ENCODE data around the gene CRIP1.

CRIP1 gene

DNA sequence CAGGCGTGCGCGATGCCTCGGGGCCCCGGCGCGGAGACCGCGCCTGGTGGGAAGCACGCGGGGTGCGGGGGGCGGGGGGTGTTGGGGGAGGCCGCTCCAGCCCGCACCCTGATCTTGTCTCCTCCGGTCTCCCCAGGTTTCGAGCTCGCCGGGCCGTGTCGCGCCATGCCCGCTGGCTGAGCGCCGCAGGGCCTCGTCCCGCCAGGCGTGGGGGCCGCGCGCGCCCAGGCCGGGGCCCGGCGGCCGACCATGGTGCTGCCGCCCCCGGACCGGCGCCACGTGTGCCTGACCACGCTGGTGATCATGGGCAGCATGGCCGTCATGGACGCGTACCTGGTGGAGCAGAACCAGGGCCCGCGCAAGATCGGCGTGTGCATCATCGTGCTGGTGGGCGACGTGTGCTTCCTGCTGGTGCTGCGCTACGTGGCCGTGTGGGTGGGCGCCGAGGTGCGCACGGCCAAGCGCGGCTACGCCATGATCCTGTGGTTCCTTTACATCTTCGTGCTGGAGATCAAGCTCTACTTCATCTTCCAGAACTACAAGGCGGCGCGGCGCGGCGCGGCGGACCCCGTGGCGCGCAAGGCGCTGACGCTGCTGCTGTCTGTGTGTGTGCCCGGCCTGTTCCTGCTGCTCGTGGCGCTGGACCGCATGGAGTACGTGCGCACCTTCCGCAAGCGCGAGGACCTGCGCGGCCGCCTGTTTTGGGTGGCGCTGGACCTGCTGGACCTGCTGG is 42.1 kb downstream of the CRIP1 start:
- ATAC-seq (replicated peaks) (peak; percentile 10 to 12), DNase-seq (no peak)
- H3K4me1 Mint-ChIP-seq = peaks cover 45 to 64% of the 10 kb centered on the region in 2 donors
- H3K4me3 Mint-ChIP-seq = peak overlapping the region; percentile 86 to 92
- H3K9me3 Mint-ChIP-seq = no peaks in the 10 kb centered on the region
- peak overlapping the region; percentile 92 for H3K27ac Mint-ChIP-seq
- peaks cover 3% of the 10 kb centered on the region in 2 donors for H3K36me3 Mint-ChIP-seq
- peaks cover 12 to 31% of the 10 kb centered on the region in 2 donors for H3K27me3 Mint-ChIP-seq

DNA sequence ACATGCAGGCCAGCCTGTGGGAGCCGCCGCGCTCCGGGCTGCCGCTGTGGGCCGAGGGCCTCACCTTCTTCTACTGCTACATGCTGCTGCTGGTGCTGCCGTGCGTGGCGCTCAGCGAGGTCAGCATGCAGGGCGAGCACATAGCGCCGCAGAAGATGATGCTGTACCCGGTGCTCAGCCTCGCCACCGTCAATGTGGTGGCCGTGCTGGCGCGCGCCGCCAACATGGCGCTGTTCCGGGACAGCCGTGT is 42.6 kb downstream of the CRIP1 start:
- H3K27me3 Mint-ChIP-seq = peaks cover 12 to 30% of the 10 kb centered on the region in 2 donors
- peak in 1 of 2 donors; percentile 12 for ATAC-seq (replicated peaks)
- peaks cover 3% of the 10 kb centered on the region in 2 donors for H3K36me3 Mint-ChIP-seq
- H3K27ac Mint-ChIP-seq = peak overlapping the region; percentile 92
- H3K4me1 Mint-ChIP-seq = peaks cover 45 to 64% of the 10 kb centered on the region in 2 donors
- no peaks in the 10 kb centered on the region for H3K9me3 Mint-ChIP-seq
- no peak for DNase-seq
- peak overlapping the region; percentile 81 to 85 for H3K4me3 Mint-ChIP-seq

GRCh38 chr14:105529569-105530284 is 43.0 kb downstream of the CRIP1 start:
- peaks cover 12 to 26% of the 10 kb centered on the region in 2 donors for H3K27me3 Mint-ChIP-seq
- peak in 1 of 2 donors; percentile 11 for ATAC-seq (replicated peaks)
- peak overlapping the region; percentile 92 for H3K27ac Mint-ChIP-seq
- H3K36me3 Mint-ChIP-seq = peaks cover 3% of the 10 kb centered on the region in 2 donors
- no peak for DNase-seq
- peak overlapping the region; percentile 81 to 85 for H3K4me3 Mint-ChIP-seq
- H3K4me1 Mint-ChIP-seq = peaks cover 45 to 64% of the 10 kb centered on the region in 2 donors
- H3K9me3 Mint-ChIP-seq = no peaks in the 10 kb centered on the region

GRCh38 chr14:105530285-105531087 is 43.8 kb downstream of the CRIP1 start:
- no peak for DNase-seq
- Mint-ChIP-seq H3K4me3 (peak overlapping the region; percentile 70 to 85), H3K36me3 (peaks cover 3% of the 10 kb centered on the region in 2 donors), H3K27me3 (peaks cover 11 to 24% of the 10 kb centered on the region in 2 donors), H3K4me1 (peaks cover 45 to 63% of the 10 kb centered on the region in 2 donors), H3K9me3 (no peaks in the 10 kb centered on the region), H3K27ac (peak overlapping the region; percentile 89)
- ATAC-seq (replicated peaks) = peak in 1 of 2 donors; percentile 9

DNA sequence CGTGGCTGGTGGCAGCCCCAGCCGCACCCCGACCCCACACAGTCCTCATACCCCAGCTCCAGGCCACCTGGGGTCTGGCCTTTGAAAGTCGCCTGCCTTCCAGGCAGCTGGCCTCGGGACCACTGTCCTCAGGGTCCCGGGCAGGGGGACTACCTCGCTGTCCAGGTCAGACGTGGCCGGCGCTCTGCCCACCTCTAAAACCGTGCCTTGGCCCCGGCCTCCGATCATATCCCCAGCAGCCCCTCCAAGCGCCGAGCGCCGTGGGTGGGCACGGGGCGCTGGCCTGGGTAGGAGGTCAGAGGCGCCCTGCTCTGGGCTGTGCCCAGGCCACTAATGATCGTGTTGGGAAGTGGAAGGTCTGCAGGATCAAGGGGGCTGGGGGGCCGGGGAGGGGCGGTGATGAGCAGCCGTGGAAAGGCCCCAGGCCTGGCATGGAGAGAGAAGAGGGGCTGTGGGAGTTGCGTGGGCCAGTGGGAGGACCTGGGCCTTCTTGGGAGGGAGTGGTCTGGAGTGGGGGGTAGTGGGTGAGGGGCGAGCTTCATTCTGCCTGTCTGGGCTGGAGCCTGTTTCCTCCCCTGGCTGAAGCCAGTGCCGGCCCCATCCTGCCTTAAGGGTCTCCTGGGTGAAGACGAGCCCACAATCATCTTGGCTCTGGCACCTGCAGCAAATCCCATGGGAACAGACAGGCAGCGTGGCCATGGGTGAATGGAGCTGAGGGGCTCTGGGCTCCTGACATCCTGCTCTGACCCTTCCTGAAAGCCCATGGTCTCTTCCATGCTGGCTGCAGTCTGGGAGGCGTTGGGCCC is 44.6 kb downstream of the CRIP1 start:
- no peak for DNase-seq
- ATAC-seq (replicated peaks) = no peak
- H3K9me3 Mint-ChIP-seq = no peaks in the 10 kb centered on the region
- peak overlapping the region; percentile 30 to 55 for H3K4me3 Mint-ChIP-seq
- H3K27ac Mint-ChIP-seq = no peak overlapping the region
- H3K36me3 Mint-ChIP-seq = peaks cover 3% of the 10 kb centered on the region in 2 donors
- peaks cover 43 to 58% of the 10 kb centered on the region in 2 donors for H3K4me1 Mint-ChIP-seq
- H3K27me3 Mint-ChIP-seq = peaks cover 8 to 18% of the 10 kb centered on the region in 2 donors

DNA sequence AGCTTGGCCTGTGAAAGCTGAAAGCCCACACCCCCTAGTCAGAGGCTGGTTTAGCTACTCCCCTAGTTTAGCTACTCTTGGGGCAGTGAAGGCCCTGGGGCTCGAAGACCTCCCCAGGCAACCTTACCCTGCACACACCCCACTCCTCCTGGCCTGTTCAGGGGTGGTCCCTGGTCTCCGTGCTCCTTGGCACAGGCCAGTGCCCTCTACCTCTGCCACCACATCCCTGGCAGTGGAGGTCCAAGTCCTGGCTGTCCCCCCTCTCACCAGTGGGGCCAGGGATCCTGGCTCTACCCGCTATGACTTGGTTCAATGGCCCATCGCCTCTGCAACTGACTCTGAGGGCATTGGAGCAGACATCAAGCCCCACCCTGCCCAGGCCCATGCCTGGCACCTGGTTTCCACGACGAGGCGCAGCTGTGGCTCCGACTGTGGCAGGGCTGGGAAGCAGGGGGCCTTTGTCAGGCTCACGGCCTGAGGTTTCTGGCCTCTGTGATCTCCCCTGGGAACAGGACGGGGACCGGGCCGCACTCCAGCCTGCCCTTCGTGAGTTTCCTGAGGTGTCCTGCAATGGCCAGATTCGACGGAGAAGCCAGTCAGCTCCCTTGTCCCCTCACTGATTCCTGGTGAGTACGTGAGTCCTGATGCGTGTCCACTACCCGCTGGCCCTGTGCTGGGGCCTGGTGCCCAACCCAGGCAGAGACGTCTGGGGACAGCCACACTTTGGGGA is 45.4 kb downstream of the CRIP1 start:
- Mint-ChIP-seq H3K27me3 (peaks cover 7 to 15% of the 10 kb centered on the region in 2 donors), H3K27ac (peak overlapping the region; percentile 39), H3K9me3 (no peaks in the 10 kb centered on the region), H3K4me1 (peaks cover 42 to 55% of the 10 kb centered on the region in 2 donors), H3K36me3 (peaks cover 3% of the 10 kb centered on the region in 2 donors), H3K4me3 (peak overlapping the region in 1 of 2 donors; percentile 58)
- no peak for DNase-seq
- ATAC-seq (replicated peaks) = peak; percentile 26 to 38

GRCh38 chr14:105532735-105533141 is 46.1 kb downstream of the CRIP1 start:
- peak overlapping the region; percentile 4 to 58 for H3K4me3 Mint-ChIP-seq

GRCh38 chr14:105533391-105533790 is 46.7 kb downstream of the CRIP1 start:
- Mint-ChIP-seq H3K36me3 (peaks cover 0 to 3% of the 10 kb centered on the region in 2 donors), H3K9me3 (no peaks in the 10 kb centered on the region), H3K4me3 (no peak overlapping the region), H3K27me3 (peaks cover 3 to 6% of the 10 kb centered on the region in 2 donors), H3K27ac (no peak overlapping the region), H3K4me1 (peaks cover 38 to 51% of the 10 kb centered on the region in 2 donors)
- ATAC-seq (replicated peaks) = no peak
- DNase-seq = no peak

More at GRCh38 chr14:105532735-105533141, 46.1 kb downstream of the CRIP1 start:
- Mint-ChIP-seq H3K4me1 (peaks cover 37 to 49% of the 10 kb centered on the region in 2 donors), H3K27ac (peak overlapping the region; percentile 39), H3K36me3 (peaks cover 0 to 3% of the 10 kb centered on the region in 2 donors), H3K9me3 (no peaks in the 10 kb centered on the region), H3K27me3 (peaks cover 2 to 8% of the 10 kb centered on the region in 2 donors)
- DNase-seq = peak; percentile 66
- ATAC-seq (replicated peaks) = peak; percentile 65 to 71

DNA sequence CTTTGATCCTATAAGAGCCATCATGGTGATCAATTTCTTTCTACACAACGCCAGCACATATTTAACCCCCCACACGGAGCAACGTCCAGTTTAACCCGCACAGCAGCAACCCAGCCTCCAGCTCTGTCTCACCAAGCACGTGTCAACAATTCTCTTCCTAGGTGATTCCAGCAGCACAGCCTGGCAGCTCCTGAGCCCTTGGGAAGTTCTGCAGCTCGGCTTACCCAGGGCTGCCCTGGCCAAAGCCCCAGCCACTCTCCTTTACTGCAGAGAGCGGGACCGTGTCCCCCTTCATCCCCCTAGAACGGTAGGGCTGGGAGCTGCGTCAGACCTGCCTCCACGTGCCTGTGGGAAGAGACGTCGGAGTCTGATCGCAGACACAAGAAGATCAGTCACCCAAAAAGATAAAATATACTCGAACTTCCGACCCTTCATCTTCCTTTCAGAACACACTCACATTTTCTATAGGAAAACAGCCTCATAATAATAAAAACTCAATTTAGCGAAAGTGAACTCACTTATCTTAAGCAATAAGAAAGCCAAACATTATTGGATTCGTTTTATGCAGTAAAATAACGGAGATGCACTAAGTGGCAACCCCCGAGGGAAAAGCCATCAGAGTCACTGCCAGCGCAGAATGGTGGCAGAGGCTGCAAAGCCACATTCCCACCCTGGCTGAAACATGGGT is 47.3 kb downstream of the CRIP1 start:
- H3K9me3 Mint-ChIP-seq = no peaks in the 10 kb centered on the region
- H3K36me3 Mint-ChIP-seq = peaks cover 0 to 3% of the 10 kb centered on the region in 2 donors
- H3K27ac Mint-ChIP-seq = no peak overlapping the region
- DNase-seq = no peak
- H3K27me3 Mint-ChIP-seq = peaks cover 4 to 6% of the 10 kb centered on the region in 2 donors
- peaks cover 36 to 49% of the 10 kb centered on the region in 2 donors for H3K4me1 Mint-ChIP-seq
- ATAC-seq (replicated peaks) = no peak
- no peak overlapping the region for H3K4me3 Mint-ChIP-seq

DNA sequence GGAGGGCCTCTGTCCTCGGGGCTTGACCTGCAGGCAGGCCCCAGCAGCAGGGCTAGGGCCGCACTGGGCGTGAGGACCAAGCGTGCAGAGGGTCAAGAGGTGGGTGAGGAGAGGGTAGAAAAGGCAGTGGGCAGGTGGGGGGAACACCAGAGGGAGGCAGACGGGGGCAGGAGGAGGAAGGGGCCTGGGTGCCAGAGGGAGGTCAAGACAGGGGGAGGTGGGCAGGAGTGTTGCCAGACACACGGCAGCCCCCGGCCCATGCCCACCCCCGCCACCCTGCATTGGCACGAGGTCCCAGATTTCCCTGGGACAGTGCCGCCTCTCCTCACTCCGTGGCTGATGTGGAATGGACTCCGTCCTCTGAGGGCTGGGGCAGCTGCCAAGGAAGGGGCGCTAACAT is 47.9 kb downstream of the CRIP1 start:
- Mint-ChIP-seq H3K4me3 (no peak overlapping the region), H3K36me3 (peaks cover 0 to 3% of the 10 kb centered on the region in 2 donors), H3K27me3 (peaks cover 4 to 6% of the 10 kb centered on the region in 2 donors), H3K9me3 (no peaks in the 10 kb centered on the region), H3K4me1 (peaks cover 33 to 45% of the 10 kb centered on the region in 2 donors), H3K27ac (no peak overlapping the region)
- DNase-seq (no peak), ATAC-seq (replicated peaks) (no peak)

DNA sequence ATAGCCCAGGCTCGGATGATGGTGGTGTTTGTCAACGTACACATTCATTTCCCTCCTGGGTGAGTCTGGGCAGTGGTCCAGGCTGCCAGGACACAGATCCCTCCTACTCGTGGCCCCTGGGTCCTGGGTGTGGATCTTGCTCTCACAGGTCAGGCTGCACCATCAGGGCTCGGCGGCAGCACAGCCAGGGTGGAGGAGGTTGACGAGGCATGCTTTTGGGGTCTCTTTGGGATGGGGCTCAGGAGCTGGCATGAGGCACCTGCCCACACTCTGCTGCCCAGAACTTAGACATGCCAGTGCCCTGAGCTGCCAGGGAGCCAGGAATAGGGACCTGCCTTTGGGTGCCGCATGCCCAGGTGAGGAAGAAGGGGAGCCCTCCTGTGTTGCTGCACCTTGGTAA is 49.4 kb downstream of the CRIP1 start:
- Mint-ChIP-seq H3K4me3 (no peak overlapping the region), H3K9me3 (no peaks in the 10 kb centered on the region), H3K27me3 (peaks cover 0 to 4% of the 10 kb centered on the region in 2 donors), H3K27ac (peak overlapping the region; percentile 14), H3K36me3 (no peaks in the 10 kb centered on the region), H3K4me1 (peaks cover 21 to 31% of the 10 kb centered on the region in 2 donors)
- ATAC-seq (replicated peaks) (no peak), DNase-seq (no peak)

GRCh38 chr14:105536691-105537579 is 50.2 kb downstream of the CRIP1 start:
- no peak for ATAC-seq (replicated peaks)
- no peak for DNase-seq
- Mint-ChIP-seq H3K27me3 (peaks cover 0 to 4% of the 10 kb centered on the region in 2 donors), H3K4me1 (peaks cover 15 to 22% of the 10 kb centered on the region in 2 donors), H3K27ac (no peak overlapping the region), H3K36me3 (no peaks in the 10 kb centered on the region), H3K4me3 (no peak overlapping the region), H3K9me3 (no peaks in the 10 kb centered on the region)

Data from stimulated activated naive B cell treated with anti-CD40 and anti-IgM and Interleukin-4, amounts not matched to agents 10 μg/mL and 1 μg/mL and 100 μg/mL, for 72 hours (primary cell).